GM13977 (cell line): Measurements from ENCODE around the gene TANGO6.
"Not testable (repeated sequence)": the region's sequence is repeated elsewhere in the genome, so short reads cannot be mapped to it uniquely, and the experiment has no call there.

ENCODE experiments used
- DNase-seq: peaks from one replicate; pipeline ENCODE4 v3.0.0; 2012; ENCODE audit warnings: low spot score
- CTCF ChIP-seq: IDR thresholded peaks from 2 replicates; pipeline ENCODE4 v1.5.1; 2012; ENCODE audit warnings: mild to moderate bottlenecking, control low read depth; ENCODE audit not compliant: insufficient read depth; ENCODE audit errors: extremely low read depth, missing control alignments
- in situ Hi-C: fragments of 300-500 bp; cut with MboI; formaldehyde crosslinking; loops from one replicate; pipeline ENCODE4 v1.12.0; 2022; ENCODE audit warnings: low sequenced_read_pairs, low pct_unique_long_range_greater_than_20kb, mixed read lengths, inconsistent platforms; ENCODE audit not compliant: unreplicated experiment

The TANGO6 gene

GRCh38 chr16:69126221-69126620, 282.9 kb downstream of the TANGO6 start:
- no peak for TF ChIP-seq CTCF
- in situ Hi-C loops: loop anchor here (10.0 to 25.0 kb wide), 2 partner anchors 231 to 589 kb away; partner anchors contain the start of gene ZFP90
- DNase-seq: no peak

- not testable (repeated sequence) for DNase-seq
- in situ Hi-C loops: loop anchor here (10.0 to 25.0 kb wide), 2 partner anchors 232 to 590 kb away; partner anchors contain the start of gene ZFP90
These were observed 283.5 kb downstream of the TANGO6 start for GRCh38 chr16:69126801-69127200.

GRCh38 chr16:69127966-69128510, 284.7 kb downstream of the TANGO6 start:
- in situ Hi-C loops: loop anchor here (10.0 to 25.0 kb wide), 2 partner anchors 233 to 591 kb away; partner anchors contain the start of gene ZFP90
- TF ChIP-seq CTCF: no peak

GRCh38 chr16:69130461-69130860, 287.1 kb downstream of the TANGO6 start:
- TF ChIP-seq CTCF: no peak
- in situ Hi-C loops: loop anchor here (25.0 kb wide), 1 partner anchor 593 kb away; the partner anchor contains the start of gene ZFP90
- DNase-seq: no peak

More at GRCh38 chr16:69127966-69128510, 284.7 kb downstream of the TANGO6 start:
- no peak for DNase-seq

- no peak for TF ChIP-seq CTCF
- in situ Hi-C loops: loop anchor here (25.0 kb wide), 1 partner anchor 594 kb away; the partner anchor contains the start of gene ZFP90
- peak; percentile 57 for DNase-seq
These were observed 288.0 kb downstream of the TANGO6 start for GRCh38 chr16:69131167-69131838.

- in situ Hi-C loops: loop anchor here (25.0 kb wide), 1 partner anchor 595 kb away; the partner anchor contains the start of gene ZFP90
These were observed 288.6 kb downstream of the TANGO6 start for GRCh38 chr16:69131839-69132423.

More at GRCh38 chr16:69131839-69132423, 288.6 kb downstream of the TANGO6 start:
- DNase-seq: peak; percentile 95
- no peak for TF ChIP-seq CTCF
